ENCODE results near the gene PSME4. TPM values are rescaled to one million over a fixed set of nuclear protein-coding genes. Genes with fewer than 3 reads are reported as not detected.

Gene PSME4
- total and polyA plus RNA-seq, 2 of the 13 experiments (the other 11 are each of a cell fraction or from before 2014, with no cell fraction given) = 52.1 to 77.8 TPM

- TF ChIP-seq HINFP (CRISPR knock-in tag; IDR thresholded peaks at IDR 0.05; ENCODE audit: low read depth) = no peak
- 0 out of 2 replicates have a peak, but pooled peaks have one; percentile 25 for TF ChIP-seq ZNF772 (CRISPR knock-in tag; IDR thresholded peaks at IDR 0.05)
- peak; percentile 65; the same call in 1 of the 2 replicates for TF ChIP-seq RNF219 (CRISPR knock-in tag; IDR thresholded peaks at IDR 0.05)
- TF ChIP-seq, protein P1, sequence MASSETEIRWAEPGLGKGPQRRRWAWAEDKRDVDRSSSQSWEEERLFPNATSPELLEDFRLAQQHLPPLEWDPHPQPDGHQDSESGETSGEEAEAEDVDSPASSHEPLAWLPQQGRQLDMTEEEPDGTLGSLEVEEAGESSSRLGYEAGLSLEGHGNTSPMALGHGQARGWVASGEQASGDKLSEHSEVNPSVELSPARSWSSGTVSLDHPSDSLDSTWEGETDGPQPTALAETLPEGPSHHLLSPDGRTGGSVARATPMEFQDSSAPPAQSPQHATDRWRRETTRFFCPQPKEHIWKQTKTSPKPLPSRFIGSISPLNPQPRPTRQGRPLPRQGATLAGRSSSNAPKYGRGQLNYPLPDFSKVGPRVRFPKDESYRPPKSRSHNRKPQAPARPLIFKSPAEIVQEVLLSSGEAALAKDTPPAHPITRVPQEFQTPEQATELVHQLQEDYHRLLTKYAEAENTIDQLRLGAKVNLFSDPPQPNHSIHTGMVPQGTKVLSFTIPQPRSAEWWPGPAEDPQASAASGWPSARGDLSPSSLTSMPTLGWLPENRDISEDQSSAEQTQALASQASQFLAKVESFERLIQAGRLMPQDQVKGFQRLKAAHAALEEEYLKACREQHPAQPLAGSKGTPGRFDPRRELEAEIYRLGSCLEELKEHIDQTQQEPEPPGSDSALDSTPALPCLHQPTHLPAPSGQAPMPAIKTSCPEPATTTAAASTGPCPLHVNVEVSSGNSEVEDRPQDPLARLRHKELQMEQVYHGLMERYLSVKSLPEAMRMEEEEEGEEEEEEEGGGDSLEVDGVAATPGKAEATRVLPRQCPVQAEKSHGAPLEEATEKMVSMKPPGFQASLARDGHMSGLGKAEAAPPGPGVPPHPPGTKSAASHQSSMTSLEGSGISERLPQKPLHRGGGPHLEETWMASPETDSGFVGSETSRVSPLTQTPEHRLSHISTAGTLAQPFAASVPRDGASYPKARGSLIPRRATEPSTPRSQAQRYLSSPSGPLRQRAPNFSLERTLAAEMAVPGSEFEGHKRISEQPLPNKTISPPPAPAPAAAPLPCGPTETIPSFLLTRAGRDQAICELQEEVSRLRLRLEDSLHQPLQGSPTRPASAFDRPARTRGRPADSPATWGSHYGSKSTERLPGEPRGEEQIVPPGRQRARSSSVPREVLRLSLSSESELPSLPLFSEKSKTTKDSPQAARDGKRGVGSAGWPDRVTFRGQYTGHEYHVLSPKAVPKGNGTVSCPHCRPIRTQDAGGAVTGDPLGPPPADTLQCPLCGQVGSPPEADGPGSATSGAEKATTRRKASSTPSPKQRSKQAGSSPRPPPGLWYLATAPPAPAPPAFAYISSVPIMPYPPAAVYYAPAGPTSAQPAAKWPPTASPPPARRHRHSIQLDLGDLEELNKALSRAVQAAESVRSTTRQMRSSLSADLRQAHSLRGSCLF (CRISPR knock-in tag; IDR thresholded peaks at IDR 0.05; ENCODE audit: borderline replicate concordance) = 0 out of 2 replicates have a peak, but pooled peaks have one; percentile 58
- TF ChIP-seq GLMP (CRISPR knock-in tag; IDR thresholded peaks at IDR 0.05; ENCODE audit: borderline replicate concordance) = no peak
- TF ChIP-seq PHF21A (CRISPR knock-in tag; IDR thresholded peaks at IDR 0.05) = no peak
- TF ChIP-seq NRL (CRISPR knock-in tag; IDR thresholded peaks at IDR 0.05; ENCODE audit: borderline replicate concordance) = 0 out of 2 replicates have a peak, but pooled peaks have one; percentile 22
- no peak for TF ChIP-seq TIGD3 (CRISPR knock-in tag; IDR thresholded peaks at IDR 0.05; ENCODE audit: borderline replicate concordance)
- TF ChIP-seq HES4 (CRISPR knock-in tag; IDR thresholded peaks at IDR 0.05; ENCODE audit: borderline replicate concordance) = no peak
- no peak for TF ChIP-seq SMARCE1 (IDR thresholded peaks at IDR 0.05; ENCODE audit: borderline replicate concordance)
- TF ChIP-seq, protein P2, sequence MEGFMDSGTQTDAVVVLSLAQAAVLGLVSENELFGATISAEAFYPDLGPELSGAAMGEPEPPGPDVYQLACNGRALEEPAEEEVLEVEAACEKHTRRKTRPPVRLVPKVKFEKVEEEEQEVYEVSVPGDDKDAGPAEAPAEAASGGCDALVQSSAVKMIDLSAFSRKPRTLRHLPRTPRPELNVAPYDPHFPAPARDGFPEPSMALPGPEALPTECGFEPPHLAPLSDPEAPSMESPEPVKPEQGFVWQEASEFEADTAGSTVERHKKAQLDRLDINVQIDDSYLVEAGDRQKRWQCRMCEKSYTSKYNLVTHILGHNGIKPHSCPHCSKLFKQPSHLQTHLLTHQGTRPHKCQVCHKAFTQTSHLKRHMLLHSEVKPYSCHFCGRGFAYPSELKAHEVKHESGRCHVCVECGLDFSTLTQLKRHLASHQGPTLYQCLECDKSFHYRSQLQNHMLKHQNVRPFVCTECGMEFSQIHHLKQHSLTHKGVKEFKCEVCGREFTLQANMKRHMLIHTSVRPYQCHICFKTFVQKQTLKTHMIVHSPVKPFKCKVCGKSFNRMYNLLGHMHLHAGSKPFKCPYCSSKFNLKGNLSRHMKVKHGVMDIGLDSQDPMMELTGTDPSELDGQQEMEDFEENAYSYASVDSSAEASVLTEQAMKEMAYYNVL (CRISPR knock-in tag; IDR thresholded peaks at IDR 0.05; ENCODE audit: borderline replicate concordance) = no peak
These were observed 647 bp downstream of the PSME4 start (continued) for GRCh38 chr2:53969968-53970723.

Data from HepG2 (cell line).